Chondrocyte (in vitro differentiated cells): Measurements from ENCODE around the gene LRMDA. TPM values are rescaled to one million over a fixed set of nuclear protein-coding genes. Genes with fewer than 3 reads are reported as not detected.
"Not testable (repeated sequence)": the region's sequence is repeated elsewhere in the genome, so short reads cannot be mapped to it uniquely, and the experiment has no call there.

Source experiments
- DNase-seq: peaks from one replicate; pipeline ENCODE4 v3.0.0; 2021; ENCODE audit warnings: mixed read lengths, low spot score
- H3K27ac Mint-ChIP-seq: one replicate; pipeline ENCODE4 v1.8.0; 2021; ENCODE audit warnings: mild to moderate bottlenecking, moderate library complexity, mixed read lengths; ENCODE audit not compliant: unreplicated experiment
- H3K27me3 Mint-ChIP-seq: 2 replicates; pipeline ENCODE4 v1.8.0; 2021; ENCODE audit warnings: low read depth, mixed read lengths
- H3K36me3 Mint-ChIP-seq: 2 replicates; pipeline ENCODE4 v1.8.0; 2021; ENCODE audit warnings: low read depth, mixed read lengths
- H3K4me1 Mint-ChIP-seq: 2 replicates; pipeline ENCODE4 v1.8.0; 2021; ENCODE audit warnings: low read depth, mild to moderate bottlenecking, mixed read lengths
- H3K4me3 Mint-ChIP-seq: one replicate; pipeline ENCODE4 v1.8.0; 2021; ENCODE audit warnings: mild to moderate bottlenecking, moderate library complexity, mixed read lengths; ENCODE audit not compliant: unreplicated experiment
- H3K9me3 Mint-ChIP-seq: 2 replicates; pipeline ENCODE4 v1.8.0; 2021; ENCODE audit warnings: low read depth, mixed read lengths
- CTCF ChIP-seq: fragments of 200-600 bp; sonication (generic); IDR thresholded peaks from 2 replicates; pipeline ENCODE4 v1.5.0; 2021; ENCODE audit warnings: antibody characterized with exemption, mild to moderate bottlenecking, moderate library complexity
- total RNA-seq: library from RNA; stranded (reverse); gene quantifications from 3 replicates; pipeline ENCODE4 v1.2.1, GENCODE V29; 2021

LRMDA gene
- total RNA-seq, 1 donor from 2014 or later, result 2.8 TPM

DNA sequence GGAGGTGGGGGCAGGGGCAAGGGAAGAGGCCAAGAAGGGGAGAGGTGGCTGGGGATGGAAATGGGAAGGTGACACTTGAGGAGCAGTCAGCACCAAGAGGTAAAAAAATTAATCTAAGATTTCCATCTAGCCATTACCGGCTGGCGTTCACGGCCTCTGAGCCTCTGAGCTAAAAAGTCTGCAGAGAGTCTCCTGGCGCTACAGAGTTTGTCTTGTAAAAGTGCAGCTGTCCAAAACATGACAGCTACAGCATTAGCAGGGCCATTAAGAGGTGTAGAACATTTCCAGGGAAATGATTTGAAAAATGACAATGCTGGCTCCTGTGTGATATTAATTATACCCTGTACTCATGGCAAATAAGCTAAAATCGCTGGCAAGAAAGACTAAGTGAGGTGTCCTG, 167.6 kb downstream of the LRMDA start:
- no peak overlapping the region for H3K4me3 Mint-ChIP-seq
- no peaks in the 10 kb centered on the region for H3K4me1 Mint-ChIP-seq
- no peak for DNase-seq
- peaks cover 41% of the 10 kb centered on the region for H3K27me3 Mint-ChIP-seq
- TF ChIP-seq CTCF, result no peak
- no peak overlapping the region for H3K27ac Mint-ChIP-seq
- H3K36me3 Mint-ChIP-seq, result no peaks in the 10 kb centered on the region
- no peaks in the 10 kb centered on the region for H3K9me3 Mint-ChIP-seq

DNA sequence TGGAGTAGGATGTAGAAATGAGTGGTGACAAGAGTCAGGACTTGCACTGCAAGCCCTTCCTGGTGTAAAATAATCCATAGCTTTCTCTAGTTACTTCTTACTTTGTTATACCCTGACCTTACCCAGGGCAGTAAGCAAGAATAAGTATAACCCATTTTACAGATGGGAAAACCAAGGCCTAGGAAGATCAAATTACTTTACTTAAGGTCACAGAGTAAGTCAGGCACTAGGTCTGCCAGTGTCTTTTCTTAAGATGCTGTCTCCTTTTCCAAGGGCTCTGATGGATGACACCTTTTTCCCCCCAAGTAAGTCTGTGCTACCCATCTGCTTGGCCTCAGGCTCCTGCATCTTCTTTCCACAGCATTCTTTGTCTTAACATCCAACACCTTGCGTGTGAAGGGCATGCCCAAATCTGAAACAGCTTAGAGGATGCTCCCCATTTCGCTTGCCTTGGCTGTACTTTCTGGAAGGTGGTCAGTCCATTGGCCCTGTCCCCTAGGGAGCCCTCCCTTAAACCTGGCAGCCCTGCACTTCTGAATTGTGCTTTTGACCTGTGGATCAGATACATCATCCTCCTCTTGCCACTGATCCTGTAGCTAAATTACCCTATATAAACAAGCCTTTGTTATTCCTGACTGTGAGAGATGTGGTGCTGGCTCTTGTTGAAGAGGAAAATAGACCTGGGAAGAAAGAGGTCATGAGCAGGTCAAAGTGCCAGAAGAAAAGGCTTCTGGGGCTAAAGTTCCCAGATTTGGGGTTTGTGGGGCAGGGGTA, 168.6 kb downstream of the LRMDA start:
- no peak for DNase-seq
- H3K4me3 Mint-ChIP-seq, result no peak overlapping the region
- TF ChIP-seq CTCF, result no peak
- no peaks in the 10 kb centered on the region for H3K9me3 Mint-ChIP-seq
- no peaks in the 10 kb centered on the region for H3K4me1 Mint-ChIP-seq
- peaks cover 45% of the 10 kb centered on the region for H3K27me3 Mint-ChIP-seq
- no peaks in the 10 kb centered on the region for H3K36me3 Mint-ChIP-seq
- no peak overlapping the region for H3K27ac Mint-ChIP-seq

DNA sequence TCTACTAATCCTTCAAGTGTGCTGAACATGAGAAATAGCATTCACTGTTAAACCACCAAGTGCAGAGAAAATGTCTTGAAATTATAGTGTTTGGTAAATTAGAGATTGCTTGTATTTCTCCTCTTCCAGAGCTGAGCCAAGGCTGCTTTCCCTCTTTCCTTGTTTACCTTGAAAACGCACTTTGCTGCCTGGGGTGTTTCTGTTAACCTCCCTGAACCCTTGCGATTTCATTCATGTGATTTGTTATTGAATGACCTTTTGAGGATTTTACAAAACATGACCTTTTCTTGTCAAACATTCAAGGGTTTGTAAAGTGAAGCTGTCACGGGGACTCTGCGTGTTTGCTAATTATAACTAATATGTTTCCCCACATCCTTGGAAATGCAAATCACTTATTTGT, 169.4 kb downstream of the LRMDA start:
- Mint-ChIP-seq H3K9me3 (no peaks in the 10 kb centered on the region), H3K4me1 (no peaks in the 10 kb centered on the region), H3K27me3 (peaks cover 50% of the 10 kb centered on the region), H3K4me3 (no peak overlapping the region), H3K36me3 (peaks cover 1% of the 10 kb centered on the region), H3K27ac (no peak overlapping the region)
- no peak for DNase-seq
- TF ChIP-seq CTCF, result no peak

- Mint-ChIP-seq H3K27ac (no peak overlapping the region), H3K4me3 (no peak overlapping the region), H3K36me3 (peaks cover 1% of the 10 kb centered on the region), H3K4me1 (peaks cover 3% of the 10 kb centered on the region), H3K27me3 (peaks cover 40% of the 10 kb centered on the region), H3K9me3 (no peaks in the 10 kb centered on the region)
- no peak for DNase-seq
- TF ChIP-seq CTCF, result no peak
Measured at GRCh38 chr10:75602341-75602740, 170.9 kb downstream of the LRMDA start.

DNA sequence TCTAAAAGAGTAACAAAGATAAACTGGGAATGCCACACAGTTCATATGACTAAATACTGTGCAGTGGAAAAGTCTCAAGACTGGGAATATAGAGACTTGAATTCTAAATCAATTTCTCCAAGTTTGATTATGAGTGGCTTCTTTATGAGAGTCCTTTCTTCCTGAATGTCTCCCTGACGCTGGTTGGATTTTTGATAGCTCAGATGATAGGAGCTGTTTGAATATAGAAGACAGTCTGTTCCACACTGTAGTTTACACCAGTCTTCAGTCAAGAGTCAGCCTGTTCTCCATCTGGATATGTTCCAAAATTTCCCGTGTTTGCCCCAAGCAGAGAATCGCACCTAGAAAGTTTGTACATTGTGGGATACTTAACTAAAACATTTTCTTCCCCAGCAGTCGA, 173.7 kb downstream of the LRMDA start:
- Mint-ChIP-seq H3K36me3 (peaks cover 1% of the 10 kb centered on the region), H3K4me3 (no peak overlapping the region), H3K27ac (no peak overlapping the region), H3K27me3 (peaks cover 26% of the 10 kb centered on the region), H3K4me1 (peaks cover 3% of the 10 kb centered on the region), H3K9me3 (no peaks in the 10 kb centered on the region)
- no peak for TF ChIP-seq CTCF
- DNase-seq, result no peak

GRCh38 chr10:75605795-75606194, 174.4 kb downstream of the LRMDA start:
- H3K36me3 Mint-ChIP-seq, H3K4me3 Mint-ChIP-seq, H3K9me3 Mint-ChIP-seq, H3K4me1 Mint-ChIP-seq, H3K27ac Mint-ChIP-seq, DNase-seq: not testable (repeated sequence)
- H3K27me3 Mint-ChIP-seq, result peaks cover 22% of the 10 kb centered on the region
